GM15510 (cell line): Measurements from ENCODE around the gene IGLL1.

Experiments
- POLR2A ChIP-seq: IDR thresholded peaks from 3 replicates; pipeline ENCODE4 v1.6.1; 2011; ENCODE audit warnings: borderline replicate concordance; ENCODE audit not compliant: insufficient read length; ENCODE audit errors: extremely low read depth

The IGLL1 gene

GRCh38 chr22:23579870-23580575, at the start of gene IGLL1:
Gene IGLL1, minus strand, starts transcription at chr22:23580290. Its CDS starts 100 bp downstream, at chr22:23580190.
- no peak for TF ChIP-seq POLR2A

DNA sequence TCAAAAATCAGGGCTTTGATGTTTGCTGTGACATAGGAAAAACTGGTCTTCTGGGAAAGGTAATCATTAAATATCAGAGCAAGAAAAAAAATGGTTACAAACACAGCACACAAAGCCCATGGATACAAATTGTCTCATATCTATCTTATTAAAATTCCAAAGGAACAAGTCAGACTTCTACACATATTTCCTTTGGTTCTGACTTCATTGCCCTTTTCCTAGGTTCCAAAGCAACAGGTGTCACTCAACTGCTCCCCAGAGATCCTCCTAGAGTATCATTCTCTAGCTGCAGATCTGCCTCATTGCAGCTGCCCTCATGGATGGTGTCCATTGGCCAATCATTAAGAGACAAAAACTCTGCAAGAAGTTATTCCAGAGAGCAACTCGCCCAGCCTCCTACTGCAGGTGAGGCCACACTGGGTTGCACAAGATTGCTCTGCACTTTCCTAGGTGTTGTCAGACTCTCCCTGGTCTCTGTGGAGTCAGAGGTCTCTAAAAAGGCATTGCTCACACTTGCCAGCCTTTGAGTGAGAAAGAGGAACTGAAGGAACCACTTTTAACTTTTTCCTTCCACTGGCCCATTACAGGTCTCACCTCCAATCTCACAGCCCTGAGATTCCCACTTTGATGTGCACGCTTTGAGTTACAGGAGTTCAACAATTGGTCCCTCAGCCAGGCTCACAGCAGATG, 46.3 kb upstream of the IGLL1 start:
- no peak for TF ChIP-seq POLR2A

- no peak for TF ChIP-seq POLR2A
Measured at GRCh38 chr22:23622634-23623033, 42.5 kb upstream of the IGLL1 start.

GRCh38 chr22:23621082-23621780, 41.1 kb upstream of the IGLL1 start:
- no peak for TF ChIP-seq POLR2A

DNA sequence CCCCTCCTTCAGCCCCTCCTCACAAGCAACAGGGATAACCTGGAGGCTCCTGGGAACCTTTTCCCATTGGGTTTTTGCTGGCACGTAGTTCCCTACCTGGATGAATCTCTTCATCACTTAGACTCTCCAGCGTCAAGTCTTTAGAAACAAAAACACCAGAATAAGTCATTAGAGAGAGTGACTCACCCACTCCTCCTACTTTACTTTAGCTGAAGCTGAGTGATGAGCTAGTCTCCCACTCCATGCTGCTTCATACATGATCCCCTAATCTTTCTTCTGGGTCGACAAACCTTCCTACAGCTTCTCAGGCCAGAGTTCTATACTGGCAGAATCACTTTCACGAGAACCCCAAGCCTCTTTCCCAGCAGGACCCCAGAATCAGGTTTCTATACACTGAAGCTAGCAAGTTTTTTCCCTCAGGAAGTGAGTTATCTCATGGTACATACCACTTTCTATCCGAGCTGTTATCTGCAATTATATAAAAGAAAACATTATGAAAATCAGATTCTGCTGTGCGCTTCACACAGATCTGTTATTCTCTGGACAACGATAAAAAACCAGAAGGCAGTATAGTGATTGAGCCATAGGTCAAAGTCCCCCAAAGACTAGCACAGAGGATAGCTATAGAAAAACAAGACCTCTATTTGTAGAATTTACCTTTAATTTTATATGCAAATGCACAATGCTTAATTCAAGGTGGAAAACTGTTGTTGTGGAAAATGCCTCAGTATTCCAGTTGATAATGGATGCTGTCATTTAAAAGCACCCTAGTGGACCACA, 33.3 kb upstream of the IGLL1 start:
- TF ChIP-seq POLR2A: no peak

DNA sequence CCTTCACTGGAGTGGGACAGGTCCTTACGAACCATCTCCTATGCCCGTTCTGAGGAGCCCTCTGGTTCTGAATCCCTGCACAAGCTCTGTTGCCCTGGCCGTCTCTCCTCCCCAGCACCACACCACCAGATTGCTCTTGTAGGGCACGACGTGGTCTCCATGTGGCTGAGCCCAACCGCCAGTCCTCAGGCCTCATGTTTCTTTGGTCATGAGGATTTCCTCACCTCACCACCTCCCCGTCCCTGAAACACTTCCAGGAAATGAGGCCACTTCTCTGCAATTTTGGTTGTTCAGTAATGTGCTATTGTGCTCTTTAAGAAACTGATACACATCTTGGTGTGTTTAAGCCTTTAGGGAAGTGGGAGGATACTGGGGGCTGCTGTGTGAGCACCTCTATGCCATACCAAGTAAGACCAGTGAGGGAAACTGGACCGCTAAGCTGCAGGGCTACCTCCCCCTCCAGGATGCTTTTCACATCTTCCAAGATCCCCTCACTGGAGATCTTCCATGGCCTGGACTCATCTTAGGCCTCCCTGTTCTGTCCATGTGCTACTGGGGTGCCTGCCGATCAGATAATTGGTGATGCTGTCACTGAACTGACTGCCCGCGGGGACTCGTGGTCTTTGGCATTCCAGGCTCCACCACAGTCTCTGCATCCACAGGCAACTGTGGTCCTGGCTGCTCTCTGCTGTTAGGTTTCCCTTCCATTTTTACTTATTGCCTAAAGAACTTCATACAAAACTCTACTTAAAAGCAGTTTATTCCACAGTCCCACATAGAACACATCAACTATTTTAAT, 30.1 kb upstream of the IGLL1 start:
- no peak for TF ChIP-seq POLR2A

DNA sequence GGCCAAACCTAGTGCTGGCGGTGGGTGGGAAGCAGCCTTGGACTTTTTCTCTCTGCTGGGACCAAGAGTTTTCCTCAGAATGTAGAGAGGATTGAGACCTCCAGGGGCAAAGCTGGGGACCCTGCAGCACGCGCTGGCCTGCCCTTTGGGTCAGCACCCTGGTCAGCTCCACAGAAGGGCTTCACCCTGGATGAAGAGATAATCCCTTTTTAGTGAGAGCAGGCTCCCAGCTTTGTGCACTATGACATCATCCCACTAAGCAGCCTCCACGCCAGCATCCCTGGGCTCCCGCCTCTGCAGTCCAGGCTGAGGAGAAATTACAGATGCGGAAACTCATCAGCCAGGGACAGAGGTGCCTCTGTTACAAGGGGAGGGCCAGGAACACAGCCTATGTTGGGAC, 28.5 kb upstream of the IGLL1 start:
- no peak for TF ChIP-seq POLR2A

DNA sequence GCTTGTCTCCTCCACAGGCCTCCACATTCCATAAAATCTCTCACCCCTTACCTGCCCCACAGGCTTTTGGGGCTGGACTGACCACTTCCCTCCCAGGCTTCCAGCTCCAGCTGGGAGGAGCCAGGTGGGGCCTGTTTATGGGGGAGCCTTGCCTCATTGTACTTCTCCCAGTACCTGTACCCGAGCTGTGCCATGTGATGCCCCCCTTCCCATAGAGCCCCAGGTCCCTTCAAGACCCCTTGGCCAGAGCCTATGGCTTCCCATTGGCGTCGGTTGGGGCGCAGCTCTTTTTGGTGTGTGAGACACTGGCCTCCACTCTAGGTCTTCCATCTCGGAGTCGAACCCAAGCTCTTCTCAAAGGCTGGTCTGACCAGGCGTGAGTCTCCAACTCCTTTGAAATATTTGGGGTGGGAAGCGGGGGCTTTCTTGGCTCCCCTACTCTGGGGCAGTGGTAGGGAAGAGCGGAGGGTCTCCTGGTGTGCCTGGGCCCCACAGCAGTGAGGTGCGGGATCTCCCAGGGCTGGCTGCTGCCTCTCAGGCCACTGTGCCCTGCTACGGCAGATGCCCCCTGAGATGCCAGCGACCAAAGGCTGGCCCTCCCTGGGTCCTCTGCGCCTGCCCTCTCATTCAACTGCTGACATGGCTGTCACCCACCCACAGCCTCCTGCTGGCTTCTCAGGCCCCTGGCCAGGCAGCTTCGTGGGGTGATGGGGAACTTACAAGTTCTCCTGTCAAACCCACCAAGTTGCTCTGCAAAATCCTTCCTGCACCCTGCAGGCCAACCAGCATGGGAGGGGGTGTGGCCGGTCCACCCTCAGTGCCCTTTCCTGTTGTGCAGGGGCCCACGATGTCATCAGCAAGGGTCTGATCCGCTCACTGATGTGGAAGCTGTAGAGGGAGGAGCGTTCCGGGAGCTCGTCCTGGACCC, 26.4 kb upstream of the IGLL1 start:
- TF ChIP-seq POLR2A: no peak

- TF ChIP-seq POLR2A: no peak
Measured at GRCh38 chr22:23604939-23605712, 25.0 kb upstream of the IGLL1 start.

- TF ChIP-seq POLR2A: no peak
Measured at GRCh38 chr22:23603266-23603665, 23.2 kb upstream of the IGLL1 start.

DNA sequence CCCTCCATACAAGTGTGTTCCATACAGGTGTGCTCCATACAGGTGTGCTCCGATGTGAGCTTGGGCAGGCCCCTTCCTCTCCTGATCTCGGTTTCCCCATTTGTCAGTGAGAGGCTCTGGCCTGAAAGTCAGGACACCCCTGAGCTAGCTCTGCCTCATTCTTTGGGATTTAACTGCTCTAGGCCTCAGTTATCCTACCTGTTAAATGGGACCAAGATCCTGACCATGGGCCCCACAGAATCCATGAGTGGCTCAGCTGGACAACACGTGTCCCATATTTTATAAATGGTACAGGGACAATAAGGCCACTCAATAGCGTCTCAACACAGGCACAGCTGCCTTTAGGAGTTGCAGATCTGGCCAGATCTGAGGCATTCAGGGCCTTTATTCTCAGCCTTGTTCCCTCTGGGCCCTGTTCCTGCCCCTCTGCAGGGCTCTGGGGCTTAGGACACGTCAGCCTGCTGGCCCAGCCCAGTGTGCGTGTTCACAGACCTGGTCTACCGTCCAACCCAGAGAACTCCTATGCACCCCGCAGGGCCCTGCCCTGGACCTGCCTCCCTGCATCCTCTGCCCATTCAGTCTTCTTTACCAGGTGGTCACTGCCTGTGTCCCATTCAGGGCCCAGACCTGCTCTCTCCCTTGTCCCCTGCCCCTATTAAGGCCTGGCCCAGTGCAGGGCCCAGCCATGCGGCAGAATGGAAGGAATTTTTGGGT, 18.9 kb upstream of the IGLL1 start:
- TF ChIP-seq POLR2A: no peak

GRCh38 chr22:23591846-23592245, 11.8 kb upstream of the IGLL1 start:
- TF ChIP-seq POLR2A: no peak
